Measurements from ENCODE around the gene GLI3.

DNA sequence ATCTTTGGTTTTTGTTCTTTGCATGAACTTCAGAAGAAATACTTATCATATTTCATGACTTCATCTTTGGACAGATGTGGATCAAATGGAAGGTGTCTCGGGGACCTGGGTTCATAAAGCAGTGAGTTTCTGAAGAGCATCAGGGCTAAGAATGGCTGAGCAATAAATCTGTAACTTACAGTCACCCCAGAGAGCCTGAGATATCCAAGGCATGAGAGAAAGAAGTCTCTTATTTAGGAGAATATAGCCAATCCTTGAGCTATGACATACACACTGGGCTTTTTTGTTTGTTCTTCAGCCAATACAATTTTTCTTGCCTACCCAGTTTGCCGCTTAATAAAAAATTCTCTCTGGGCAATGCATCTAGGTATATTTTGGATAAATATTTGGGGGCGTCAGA lies 281.6 kb downstream of the GLI3 start:
- TF ChIP-seq, protein P1, sequence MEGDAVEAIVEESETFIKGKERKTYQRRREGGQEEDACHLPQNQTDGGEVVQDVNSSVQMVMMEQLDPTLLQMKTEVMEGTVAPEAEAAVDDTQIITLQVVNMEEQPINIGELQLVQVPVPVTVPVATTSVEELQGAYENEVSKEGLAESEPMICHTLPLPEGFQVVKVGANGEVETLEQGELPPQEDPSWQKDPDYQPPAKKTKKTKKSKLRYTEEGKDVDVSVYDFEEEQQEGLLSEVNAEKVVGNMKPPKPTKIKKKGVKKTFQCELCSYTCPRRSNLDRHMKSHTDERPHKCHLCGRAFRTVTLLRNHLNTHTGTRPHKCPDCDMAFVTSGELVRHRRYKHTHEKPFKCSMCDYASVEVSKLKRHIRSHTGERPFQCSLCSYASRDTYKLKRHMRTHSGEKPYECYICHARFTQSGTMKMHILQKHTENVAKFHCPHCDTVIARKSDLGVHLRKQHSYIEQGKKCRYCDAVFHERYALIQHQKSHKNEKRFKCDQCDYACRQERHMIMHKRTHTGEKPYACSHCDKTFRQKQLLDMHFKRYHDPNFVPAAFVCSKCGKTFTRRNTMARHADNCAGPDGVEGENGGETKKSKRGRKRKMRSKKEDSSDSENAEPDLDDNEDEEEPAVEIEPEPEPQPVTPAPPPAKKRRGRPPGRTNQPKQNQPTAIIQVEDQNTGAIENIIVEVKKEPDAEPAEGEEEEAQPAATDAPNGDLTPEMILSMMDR (IDR thresholded peaks at IDR 0.05), result no peak
- no peak for TF ChIP-seq POLR2A (IDR thresholded peaks at IDR 0.05)
